NCI-H748 (cell line): ENCODE data around the gene HIKESHI.

Experiments used
- DNase-seq: peaks from one replicate; lab custom pipeline; 2025; ENCODE audit not compliant: unreplicated experiment; lab: John Stamatoyannopoulos, UW

The HIKESHI gene

GRCh38 chr11:86374069-86374468 lies 72.0 kb downstream of the HIKESHI start:
- no peak for DNase-seq

- peak; percentile 69 for DNase-seq
Observed at GRCh38 chr11:86374586-86374985, 72.5 kb downstream of the HIKESHI start, which contains the start of gene CCDC81. TSS of gene CCDC81 (plus strand) at chr11:86374887. CDS start at chr11:86375164, 277 bp downstream.

GRCh38 chr11:86377972-86378371 lies 75.9 kb downstream of the HIKESHI start:
- DNase-seq: no peak

GRCh38 chr11:86380295-86381059 lies 78.4 kb downstream of the HIKESHI start:
- no peak for DNase-seq

- DNase-seq: no peak
Observed at GRCh38 chr11:86383041-86383955, 81.3 kb downstream of the HIKESHI start.

- no peak for DNase-seq
Observed at GRCh38 chr11:86386283-86386682, 84.2 kb downstream of the HIKESHI start.

- DNase-seq: no peak
Observed at GRCh38 chr11:86386746-86387145, 84.7 kb downstream of the HIKESHI start.

GRCh38 chr11:86388198-86388597 lies 86.2 kb downstream of the HIKESHI start:
- no peak for DNase-seq

- DNase-seq: no peak
Observed at GRCh38 chr11:86390487-86390886, 88.4 kb downstream of the HIKESHI start.

GRCh38 chr11:86395061-86395551 lies 93.1 kb downstream of the HIKESHI start:
- DNase-seq: no peak
